IPS DF 4.7 (cell line): ENCODE measurements around the gene AMZ2.
"Not testable (repeated sequence)": the region's sequence is repeated elsewhere in the genome, so short reads cannot be mapped to it uniquely, and the experiment has no call there.

Experiments
- DNase-seq: peaks from one replicate; pipeline ENCODE4 v3.0.0-alpha.2; 2013; ENCODE audit warnings: low spot score; ENCODE audit errors: extremely low read depth

Gene AMZ2

GRCh38 chr17:68247445-68248198, at the start of gene AMZ2:
Gene AMZ2 (plus strand): TSS chr17:68248043. CDS start chr17:68250188, 2,145 bp downstream.
- peak; percentile 41 for DNase-seq

- DNase-seq: no peak
These were observed 48.7 kb upstream of the AMZ2 start for GRCh38 chr17:68198931-68199836.

- no peak for DNase-seq
These were observed 47.8 kb upstream of the AMZ2 start for GRCh38 chr17:68199837-68200688.

GRCh38 chr17:68200689-68201417, 47.0 kb upstream of the AMZ2 start:
- no peak for DNase-seq

GRCh38 chr17:68201418-68201771, 46.4 kb upstream of the AMZ2 start:
- not testable (repeated sequence) for DNase-seq

GRCh38 chr17:68202321-68202720, 45.5 kb upstream of the AMZ2 start:
- not testable (repeated sequence) for DNase-seq

- DNase-seq: no peak
These were observed 43.1 kb upstream of the AMZ2 start for GRCh38 chr17:68204736-68205135.

GRCh38 chr17:68205251-68205807, 42.5 kb upstream of the AMZ2 start:
- peak; percentile 66 for DNase-seq

GRCh38 chr17:68205808-68206720, 41.8 kb upstream of the AMZ2 start:
- DNase-seq: no peak

- no peak for DNase-seq
These were observed 40.1 kb upstream of the AMZ2 start for GRCh38 chr17:68207651-68208253.

- not testable (repeated sequence) for DNase-seq
These were observed 39.2 kb upstream of the AMZ2 start for GRCh38 chr17:68208651-68209050.

GRCh38 chr17:68209191-68209900, 38.5 kb upstream of the AMZ2 start:
- not testable (repeated sequence) for DNase-seq

GRCh38 chr17:68210570-68211315, 37.1 kb upstream of the AMZ2 start:
- no peak for DNase-seq

- DNase-seq: not testable (repeated sequence)
These were observed 34.1 kb upstream of the AMZ2 start for GRCh38 chr17:68213428-68214411.

GRCh38 chr17:68215453-68215852, 32.4 kb upstream of the AMZ2 start:
- DNase-seq: not testable (repeated sequence)

- not testable (repeated sequence) for DNase-seq
These were observed 28.4 kb upstream of the AMZ2 start for GRCh38 chr17:68219429-68219828.
